ENCODE data around the gene PMM2. TPM values are rescaled to one million over a fixed set of nuclear protein-coding genes. Genes with fewer than 3 reads are reported as not detected.
"Not testable (repeated sequence)": the region's sequence is repeated elsewhere in the genome, so short reads cannot be mapped to it uniquely, and the experiment has no call there.

PMM2 gene
- total RNA-seq, 1 experiment from 2014 or later: 53.8 TPM

- TF ChIP-seq RORB (CRISPR knock-in tag; IDR thresholded peaks at IDR 0.05) (no peak), ZNF317 (CRISPR knock-in tag; IDR thresholded peaks at IDR 0.05; ENCODE audit: borderline replicate concordance, low read depth) (no peak)
- TF ChIP-seq, protein P1, sequence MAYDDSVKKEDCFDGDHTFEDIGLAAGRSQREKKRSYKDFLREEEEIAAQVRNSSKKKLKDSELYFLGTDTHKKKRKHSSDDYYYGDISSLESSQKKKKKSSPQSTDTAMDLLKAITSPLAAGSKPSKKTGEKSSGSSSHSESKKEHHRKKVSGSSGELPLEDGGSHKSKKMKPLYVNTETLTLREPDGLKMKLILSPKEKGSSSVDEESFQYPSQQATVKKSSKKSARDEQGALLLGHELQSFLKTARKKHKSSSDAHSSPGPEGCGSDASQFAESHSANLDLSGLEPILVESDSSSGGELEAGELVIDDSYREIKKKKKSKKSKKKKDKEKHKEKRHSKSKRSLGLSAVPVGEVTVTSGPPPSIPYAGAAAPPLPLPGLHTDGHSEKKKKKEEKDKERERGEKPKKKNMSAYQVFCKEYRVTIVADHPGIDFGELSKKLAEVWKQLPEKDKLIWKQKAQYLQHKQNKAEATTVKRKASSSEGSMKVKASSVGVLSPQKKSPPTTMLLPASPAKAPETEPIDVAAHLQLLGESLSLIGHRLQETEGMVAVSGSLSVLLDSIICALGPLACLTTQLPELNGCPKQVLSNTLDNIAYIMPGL (CRISPR knock-in tag; IDR thresholded peaks at IDR 0.05): no peak
- DNase-seq (ENCODE audit: low spot score) (no peak), ATAC-seq (no peak)
- CTCF ChIA-PET: interaction anchor here (0.7 to 2.2 kb wide), 16 partner anchors 8 to 262 kb away, joined by 3 to 10 read pairs (median 4); partner anchors contain the start of gene LITAFD
- Mint-ChIP-seq H3K4me3 (no peak overlapping the region), H3K36me3 (no peaks in the 10 kb centered on the region), H3K4me1 (peaks cover 16% of the 10 kb centered on the region), H3K27me3 (ENCODE audit: low read depth) (no peaks in the 10 kb centered on the region), H3K27ac (no peak overlapping the region), H3K9me3 (no peaks in the 10 kb centered on the region)
- POLR2A ChIA-PET: no interaction called here
These were observed 75.6 kb downstream of the PMM2 start for GRCh38 chr16:8872967-8873865.

DNA sequence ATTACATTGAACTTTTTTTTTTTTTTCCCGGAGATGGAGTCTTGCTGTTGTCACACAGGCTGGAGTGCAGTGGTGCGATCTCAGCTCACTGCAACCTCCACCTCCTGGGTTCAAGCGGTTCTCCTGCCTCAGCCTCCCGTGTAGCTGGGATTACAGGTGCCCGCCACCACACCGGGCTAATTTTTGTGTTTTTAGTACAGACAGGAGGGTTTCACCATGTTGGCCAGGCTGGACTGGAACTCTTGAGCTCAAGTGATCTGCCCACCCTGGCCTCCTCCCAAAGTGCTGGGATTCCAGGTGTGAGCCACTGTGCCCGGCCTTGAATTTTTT lies 76.2 kb downstream of the PMM2 start:
- peaks cover 22% of the 10 kb centered on the region for H3K4me1 Mint-ChIP-seq
- H3K27ac Mint-ChIP-seq; ATAC-seq; H3K9me3 Mint-ChIP-seq; DNase-seq (ENCODE audit: low spot score); H3K27me3 Mint-ChIP-seq (ENCODE audit: low read depth); H3K4me3 Mint-ChIP-seq; H3K36me3 Mint-ChIP-seq: not testable (repeated sequence)
- POLR2A ChIA-PET: interaction anchor here (0.7 kb wide), 1 partner anchor 41 kb away, joined by 4 read pairs; no protein-coding TSS in a partner anchor
- CTCF ChIA-PET: interaction anchor here (0.7 to 2.2 kb wide), 15 partner anchors 9 to 261 kb away, joined by 3 to 10 read pairs (median 4); no protein-coding TSS in a partner anchor

- ChIA-PET POLR2A (interaction anchor here (0.7 kb wide), 1 partner anchor 41 kb away, joined by 4 read pairs; no protein-coding TSS in a partner anchor), CTCF (interaction anchor here (1.2 to 2.2 kb wide), 10 partner anchors 9 to 260 kb away, joined by 3 to 10 read pairs (median 6); no protein-coding TSS in a partner anchor)
- ATAC-seq: no peak
- no peaks in the 10 kb centered on the region for H3K27me3 Mint-ChIP-seq (ENCODE audit: low read depth)
- TF ChIP-seq PRRX2 (CRISPR knock-in tag; IDR thresholded peaks at IDR 0.05): no peak
- no peak for TF ChIP-seq SP1 (CRISPR knock-in tag; conservative IDR thresholded peaks at IDR 0.05)
- no peak for TF ChIP-seq NFATC4 (CRISPR knock-in tag; IDR thresholded peaks at IDR 0.05)
- no peak for TF ChIP-seq JAZF1 (CRISPR knock-in tag; IDR thresholded peaks at IDR 0.05)
- no peak for TF ChIP-seq MAX (CRISPR knock-in tag; IDR thresholded peaks at IDR 0.05)
- TF ChIP-seq ZNF138 (CRISPR knock-in tag; conservative IDR thresholded peaks at IDR 0.05): no peak
- no peak for TF ChIP-seq ZNF532 (CRISPR knock-in tag; IDR thresholded peaks at IDR 0.05; ENCODE audit: borderline replicate concordance)
- no peak for TF ChIP-seq TEAD4 (CRISPR knock-in tag; IDR thresholded peaks at IDR 0.05)
- peaks cover 19% of the 10 kb centered on the region for H3K4me1 Mint-ChIP-seq
- no peak overlapping the region for H3K27ac Mint-ChIP-seq
- H3K4me3 Mint-ChIP-seq: no peak overlapping the region
- no peak for DNase-seq (ENCODE audit: low spot score)
- no peaks in the 10 kb centered on the region for H3K9me3 Mint-ChIP-seq
- no peaks in the 10 kb centered on the region for H3K36me3 Mint-ChIP-seq
These were observed 76.7 kb downstream of the PMM2 start for GRCh38 chr16:8874388-8874787.

DNA sequence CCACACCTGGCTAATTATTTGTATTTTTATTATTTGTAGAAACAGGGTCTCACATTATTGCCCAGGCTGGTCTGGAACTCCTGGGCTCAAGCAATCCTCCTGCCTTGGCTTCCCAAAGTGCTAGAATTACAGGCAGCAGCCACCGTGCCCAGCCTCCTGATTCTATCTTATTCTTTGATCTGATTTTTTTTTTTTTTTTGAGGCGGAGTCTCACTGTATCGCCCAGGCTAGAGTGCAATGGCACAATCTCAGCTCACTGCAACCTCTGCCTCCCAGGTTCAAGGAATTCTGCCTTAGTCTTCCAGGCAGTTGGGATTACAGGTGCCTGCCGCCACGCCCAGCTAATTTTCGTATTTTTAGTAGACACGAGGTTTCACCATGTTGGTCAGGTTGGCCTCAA lies 77.7 kb downstream of the PMM2 start:
- H3K36me3 Mint-ChIP-seq; H3K27me3 Mint-ChIP-seq (ENCODE audit: low read depth); ATAC-seq; POLR2A ChIA-PET; DNase-seq (ENCODE audit: low spot score); H3K27ac Mint-ChIP-seq; H3K9me3 Mint-ChIP-seq; H3K4me3 Mint-ChIP-seq: not testable (repeated sequence)
- CTCF ChIA-PET: interaction anchor here (2.1 to 2.2 kb wide), 2 partner anchors 10 kb away, joined by 9 to 10 read pairs; no protein-coding TSS in a partner anchor
- H3K4me1 Mint-ChIP-seq: peaks cover 19% of the 10 kb centered on the region
